ENCODE measurements around the gene TCF7. TPM values are rescaled to one million over a fixed set of nuclear protein-coding genes. Genes with fewer than 3 reads are reported as not detected.

Gene TCF7
- total RNA-seq, 2 experiments from 2014 or later = 0.97 to 1.1 TPM

DNA sequence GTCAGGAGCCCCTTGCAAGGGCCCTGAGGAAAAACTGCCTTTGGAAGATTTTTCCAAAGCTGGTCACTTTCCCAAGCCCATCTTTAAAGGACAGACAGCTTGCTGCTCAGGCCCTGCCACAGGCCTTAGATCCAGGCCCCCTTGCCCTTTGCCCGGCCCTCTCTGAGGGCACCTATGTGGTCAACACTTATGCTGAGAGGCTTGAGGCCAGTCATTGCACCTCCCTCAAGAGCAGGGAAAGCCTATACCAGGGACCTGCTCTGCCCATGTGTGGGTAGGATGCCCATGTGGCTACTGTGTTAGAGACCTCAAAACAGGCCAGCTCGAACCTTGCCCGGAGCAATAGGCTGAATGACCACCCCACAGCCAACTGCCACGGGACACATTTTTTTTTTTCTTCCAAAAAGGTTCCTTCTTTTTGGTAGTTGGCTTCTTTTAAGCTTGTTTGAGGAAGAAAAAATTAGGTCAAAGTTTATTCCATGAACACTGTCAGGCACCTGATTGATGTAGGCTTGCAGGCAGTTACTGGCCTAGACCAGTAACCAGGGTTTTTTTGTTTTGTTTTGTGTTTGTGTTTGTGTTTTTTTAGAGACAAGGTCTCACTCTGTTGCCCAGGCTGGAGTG is 3.8 kb downstream of the TCF7 start:
- no peaks in the 10 kb centered on the region for H3K9me2 ChIP-seq (ENCODE audit: insufficient read depth, low read length)
- no peak overlapping the region for H2AFZ ChIP-seq (ENCODE audit: low read length)
- no peaks in the 10 kb centered on the region for H3K79me2 ChIP-seq (ENCODE audit: insufficient read depth, low read depth, low read length)
- no peak overlapping the region for H3K4me2 ChIP-seq (ENCODE audit: low read length)
- H3K4me3 ChIP-seq (ENCODE audit: low read depth, low read length, poor library complexity, severe bottlenecking) = no peak overlapping the region
- peaks cover 28% of the 10 kb centered on the region for H3K4me1 ChIP-seq (ENCODE audit: insufficient read depth, low read length, poor library complexity, severe bottlenecking)
- CTCF ChIA-PET (ENCODE audit: unreplicated experiment) = no interaction called here
- no TSS peak for BruUV-seq (replicated peaks)
- DNase-seq (ENCODE audit: low spot score) = no peak
- intact Hi-C loops (cut with micrococcal nuclease; ENCODE audit: unreplicated experiment) = no loop called here
- H3K9me3 ChIP-seq (ENCODE audit: low read length) = no peaks in the 10 kb centered on the region
- no peaks in the 10 kb centered on the region for H3K36me3 ChIP-seq (ENCODE audit: insufficient read depth, low read length)
- POLR2A ChIA-PET = interaction anchor here (0.7 to 0.9 kb wide), 2 partner anchors 16 to 848 kb away, joined by 3 read pairs; no protein-coding TSS in a partner anchor
- H3K27ac ChIP-seq (ENCODE audit: low read depth, low read length, poor library complexity, severe bottlenecking) = no peak overlapping the region
- TF ChIP-seq, protein P1, sequence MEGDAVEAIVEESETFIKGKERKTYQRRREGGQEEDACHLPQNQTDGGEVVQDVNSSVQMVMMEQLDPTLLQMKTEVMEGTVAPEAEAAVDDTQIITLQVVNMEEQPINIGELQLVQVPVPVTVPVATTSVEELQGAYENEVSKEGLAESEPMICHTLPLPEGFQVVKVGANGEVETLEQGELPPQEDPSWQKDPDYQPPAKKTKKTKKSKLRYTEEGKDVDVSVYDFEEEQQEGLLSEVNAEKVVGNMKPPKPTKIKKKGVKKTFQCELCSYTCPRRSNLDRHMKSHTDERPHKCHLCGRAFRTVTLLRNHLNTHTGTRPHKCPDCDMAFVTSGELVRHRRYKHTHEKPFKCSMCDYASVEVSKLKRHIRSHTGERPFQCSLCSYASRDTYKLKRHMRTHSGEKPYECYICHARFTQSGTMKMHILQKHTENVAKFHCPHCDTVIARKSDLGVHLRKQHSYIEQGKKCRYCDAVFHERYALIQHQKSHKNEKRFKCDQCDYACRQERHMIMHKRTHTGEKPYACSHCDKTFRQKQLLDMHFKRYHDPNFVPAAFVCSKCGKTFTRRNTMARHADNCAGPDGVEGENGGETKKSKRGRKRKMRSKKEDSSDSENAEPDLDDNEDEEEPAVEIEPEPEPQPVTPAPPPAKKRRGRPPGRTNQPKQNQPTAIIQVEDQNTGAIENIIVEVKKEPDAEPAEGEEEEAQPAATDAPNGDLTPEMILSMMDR (conservative IDR thresholded peaks at IDR 0.05; ENCODE audit: low read length) = no peak
- no peak for TF ChIP-seq EZH2phosphoT487 (IDR thresholded peaks at IDR 0.05; ENCODE audit: borderline replicate concordance, low read depth, low read length)
- H4K20me1 ChIP-seq (ENCODE audit: insufficient read depth, low read length) = no peaks in the 10 kb centered on the region

DNA sequence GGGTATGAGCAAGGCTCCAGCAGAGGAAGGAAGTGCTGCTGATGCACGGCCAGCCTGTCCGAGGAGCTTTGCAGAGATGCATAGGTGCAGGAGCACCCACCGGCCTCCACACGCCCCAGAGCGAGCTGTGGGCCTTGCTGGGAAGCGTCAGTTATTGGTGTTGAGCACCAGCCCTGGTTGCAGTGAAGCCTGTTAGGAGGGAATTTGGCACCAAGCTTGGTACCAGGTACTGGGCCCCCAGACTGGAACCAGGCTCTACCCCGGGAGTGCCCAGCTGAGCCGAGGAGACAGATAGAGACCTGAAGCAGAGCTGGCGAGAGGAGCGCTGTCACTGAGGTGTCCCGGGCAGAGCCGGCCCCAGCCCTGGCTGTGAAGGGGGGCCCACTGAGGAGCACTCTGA is 5.2 kb downstream of the TCF7 start:
- ChIA-PET CTCF (ENCODE audit: unreplicated experiment) (no interaction called here), POLR2A (interaction anchor here (0.5 kb wide), 1 partner anchor 140 kb away, joined by 6 read pairs; no protein-coding TSS in a partner anchor)
- Histone ChIP-seq H3K4me1 (ENCODE audit: insufficient read depth, low read length, poor library complexity, severe bottlenecking) (peaks cover 26% of the 10 kb centered on the region), H4K20me1 (ENCODE audit: insufficient read depth, low read length) (no peaks in the 10 kb centered on the region), H3K4me3 (ENCODE audit: low read depth, low read length, poor library complexity, severe bottlenecking) (no peak overlapping the region), H3K9me2 (ENCODE audit: insufficient read depth, low read length) (no peaks in the 10 kb centered on the region), H2AFZ (ENCODE audit: low read length) (no peak overlapping the region), H3K36me3 (ENCODE audit: insufficient read depth, low read length) (no peaks in the 10 kb centered on the region), H3K9me3 (ENCODE audit: low read length) (no peaks in the 10 kb centered on the region), H3K79me2 (ENCODE audit: insufficient read depth, low read depth, low read length) (no peaks in the 10 kb centered on the region), H3K27ac (ENCODE audit: low read depth, low read length, poor library complexity, severe bottlenecking) (no peak overlapping the region), H3K4me2 (ENCODE audit: low read length) (no peak overlapping the region)
- no TSS peak for BruUV-seq (replicated peaks)
- intact Hi-C loops (cut with micrococcal nuclease; ENCODE audit: unreplicated experiment) = no loop called here
- no peak for TF ChIP-seq EZH2phosphoT487 (IDR thresholded peaks at IDR 0.05; ENCODE audit: borderline replicate concordance, low read depth, low read length)
- TF ChIP-seq, protein P1 (conservative IDR thresholded peaks at IDR 0.05; ENCODE audit: low read length) = no peak
- no peak for DNase-seq (ENCODE audit: low spot score)

DNA sequence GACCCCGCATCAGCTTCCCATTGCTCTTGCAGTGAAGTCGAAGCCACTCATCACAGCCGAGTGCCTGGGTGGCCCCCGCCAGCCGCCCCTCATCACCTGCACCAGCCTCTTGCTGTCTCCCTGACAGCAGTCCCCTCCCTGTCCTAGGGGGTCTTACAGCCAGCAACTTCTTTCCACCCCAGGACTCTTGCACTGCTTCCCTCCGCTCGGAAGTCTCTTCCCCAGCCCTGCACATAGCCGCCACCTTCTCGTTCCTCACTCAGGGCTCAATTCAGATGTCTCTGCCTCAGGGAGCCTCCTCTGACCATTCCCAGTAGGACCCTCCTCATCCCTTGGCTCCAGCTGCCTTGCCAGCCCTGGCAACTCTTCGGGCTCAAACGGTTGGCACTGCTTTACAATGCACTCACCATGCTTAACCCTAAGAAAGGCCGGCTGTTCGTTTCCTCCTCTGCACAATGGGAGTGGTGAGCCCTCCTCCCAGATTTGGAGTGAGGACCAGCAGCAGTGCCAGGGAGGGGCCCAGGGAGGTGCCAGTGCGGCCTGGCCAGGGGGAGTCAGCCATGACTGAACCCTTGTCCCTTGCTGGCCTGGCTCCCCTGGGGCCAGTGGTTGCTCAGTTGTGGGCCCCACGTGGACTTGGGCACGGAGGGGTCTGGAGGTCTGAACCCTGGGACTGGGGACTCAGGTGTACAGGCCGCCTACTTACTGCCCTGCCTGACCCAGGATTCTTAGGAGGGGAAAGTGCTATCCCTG is 6.1 kb downstream of the TCF7 start:
- ChIA-PET CTCF (ENCODE audit: unreplicated experiment) (no interaction called here), POLR2A (no interaction called here)
- DNase-seq (ENCODE audit: low spot score) = no peak
- no peak overlapping the region for H3K4me3 ChIP-seq (ENCODE audit: low read depth, low read length, poor library complexity, severe bottlenecking)
- no peaks in the 10 kb centered on the region for H3K79me2 ChIP-seq (ENCODE audit: insufficient read depth, low read depth, low read length)
- no TSS peak for BruUV-seq (replicated peaks)
- peaks cover 25% of the 10 kb centered on the region for H3K4me1 ChIP-seq (ENCODE audit: insufficient read depth, low read length, poor library complexity, severe bottlenecking)
- no peaks in the 10 kb centered on the region for H4K20me1 ChIP-seq (ENCODE audit: insufficient read depth, low read length)
- no peak overlapping the region for H3K4me2 ChIP-seq (ENCODE audit: low read length)
- TF ChIP-seq EZH2phosphoT487 (IDR thresholded peaks at IDR 0.05; ENCODE audit: borderline replicate concordance, low read depth, low read length) = no peak
- TF ChIP-seq, protein P1 (conservative IDR thresholded peaks at IDR 0.05; ENCODE audit: low read length) = no peak
- no peak overlapping the region for H3K27ac ChIP-seq (ENCODE audit: low read depth, low read length, poor library complexity, severe bottlenecking)
- H2AFZ ChIP-seq (ENCODE audit: low read length) = no peak overlapping the region
- H3K9me3 ChIP-seq (ENCODE audit: low read length) = no peaks in the 10 kb centered on the region
- no peaks in the 10 kb centered on the region for H3K9me2 ChIP-seq (ENCODE audit: insufficient read depth, low read length)
- H3K36me3 ChIP-seq (ENCODE audit: insufficient read depth, low read length) = no peaks in the 10 kb centered on the region
- intact Hi-C loops (cut with micrococcal nuclease; ENCODE audit: unreplicated experiment) = no loop called here

All from OCI-LY7 (cell line).